ENCODE results near the gene ZNF652.

Gene ZNF652

DNA sequence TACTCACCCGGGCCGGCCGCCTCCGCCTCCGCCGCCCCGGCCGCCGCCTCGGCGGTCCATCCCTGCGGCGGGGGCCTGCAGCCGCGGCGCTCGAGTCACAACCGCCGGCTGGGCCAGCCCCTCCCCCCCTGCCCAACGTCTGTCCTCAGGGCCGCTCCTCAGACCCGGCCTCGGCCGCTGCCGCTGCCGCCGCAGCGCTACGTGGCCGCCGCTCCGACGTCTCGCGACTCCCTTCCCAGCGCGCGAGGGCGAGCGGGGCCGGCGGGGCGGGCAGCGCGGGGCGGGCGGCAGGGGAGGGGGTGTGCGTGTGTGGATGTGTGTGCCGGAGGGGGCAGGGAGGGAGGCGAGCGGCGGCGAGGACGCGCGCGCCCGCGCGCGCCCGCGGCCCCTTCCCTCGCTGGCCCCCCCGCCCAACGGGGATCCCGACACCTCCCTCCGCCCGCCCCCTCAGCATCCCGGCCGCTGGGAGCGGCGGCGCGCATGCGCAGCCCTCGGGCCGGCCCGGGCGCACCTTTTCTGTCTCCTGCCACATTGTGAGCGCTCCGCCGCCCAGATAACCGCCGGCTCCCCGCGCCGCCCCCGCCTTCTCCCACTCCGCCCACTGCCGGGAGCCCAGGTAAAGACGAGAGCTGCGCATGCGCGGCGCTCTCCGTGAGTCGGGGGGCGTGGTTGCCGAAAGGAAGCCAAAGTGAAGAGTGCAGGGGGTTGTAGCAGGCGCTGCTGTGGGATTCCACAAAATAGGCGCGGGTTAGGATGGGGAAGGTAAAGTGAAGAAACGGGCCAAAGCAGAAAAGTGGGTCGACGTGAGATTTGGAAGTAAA, at the start of gene ZNF652:
Gene ZNF652, minus strand, starts transcription at position 349 of the 821 bp plus-strand sequence. CDS start 44,525 bp downstream, outside the sequence.
- Histone ChIP-seq H3K9me3 (ENCODE audit: control insufficient read depth in 1 of 2, low read length in 2 of 2) (no peaks in the 10 kb centered on the region), H3K27me3 (ENCODE audit: control insufficient read depth in 1 of 2, insufficient read depth in 2 of 2, low read length in 2 of 2) (no peaks in the 10 kb centered on the region), H3K9ac (ENCODE audit: low read depth in 1 of 2, low read length in 2 of 2) (peak within 1 kb of the TSS; percentile 64 to 66), H3K4me1 (ENCODE audit: control insufficient read depth in 1 of 2, insufficient read depth in 2 of 2, low read length in 2 of 2) (peaks cover 33 to 47% of the 10 kb centered on the region in 2 donors), H3K27ac (ENCODE audit: low read depth, low read length) (peak within 1 kb of the TSS; percentile 79), H3K36me3 (ENCODE audit: control insufficient read depth in 1 of 2, insufficient read depth in 2 of 2, low read length in 2 of 2) (no peaks in the 10 kb centered on the region), H3K4me3 (ENCODE audit: low read depth in 1 of 2, low read length in 2 of 2) (peak within 1 kb of the TSS; percentile 68 to 89)

DNA sequence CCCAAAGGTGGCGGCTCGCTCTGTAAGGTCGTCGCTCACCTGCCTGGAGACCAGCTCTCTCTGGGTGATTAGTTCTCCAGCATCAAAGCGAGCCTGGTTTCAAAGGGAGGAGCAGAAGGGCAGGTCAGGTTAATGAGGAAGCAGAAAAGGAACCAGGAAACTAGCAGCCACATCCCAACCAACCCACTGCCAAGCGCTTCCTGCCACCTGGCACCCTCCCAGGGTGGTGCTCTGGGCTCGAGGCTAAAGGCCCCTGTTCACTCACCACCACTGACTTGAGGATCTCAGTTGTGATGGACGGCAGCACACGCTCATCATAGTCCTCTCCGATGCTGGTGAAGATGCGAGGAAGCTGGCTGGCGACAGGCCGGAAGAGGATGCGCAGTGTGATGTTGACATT, 47.0 kb upstream of the ZNF652 start:
- H3K9me3 ChIP-seq (ENCODE audit: control insufficient read depth in 1 of 2, low read length in 2 of 2), result no peaks in the 10 kb centered on the region

DNA sequence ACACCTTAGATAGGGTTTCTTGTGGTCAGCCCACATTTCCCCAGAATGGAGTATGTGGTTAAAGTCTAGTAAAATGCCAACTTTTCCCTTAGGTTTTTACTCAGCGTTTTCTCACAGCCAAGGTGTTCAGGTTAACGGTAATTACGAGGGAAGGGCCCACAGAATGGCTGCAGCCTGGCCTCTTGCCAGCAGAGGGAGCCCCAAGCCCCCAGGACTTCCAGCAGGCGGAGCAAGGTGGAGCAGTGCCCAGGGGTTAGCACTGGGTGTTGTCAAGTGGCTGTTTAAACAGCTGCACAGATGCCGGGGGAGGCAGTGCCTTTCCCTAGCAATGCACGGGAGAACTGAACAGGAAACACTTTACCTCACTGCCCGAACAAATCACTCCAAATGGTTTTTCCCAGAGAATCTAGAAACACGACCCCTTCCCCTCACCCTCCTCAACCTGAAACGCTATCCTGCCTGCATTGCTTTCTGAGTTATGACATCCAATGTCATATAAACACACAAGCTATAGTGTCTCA, 46.0 kb upstream of the ZNF652 start:
- Histone ChIP-seq H3K9me3 (ENCODE audit: control insufficient read depth in 1 of 2, low read length in 2 of 2) (no peaks in the 10 kb centered on the region), H3K9ac (ENCODE audit: low read depth in 1 of 2, low read length in 2 of 2) (no peak overlapping the region), H3K27ac (ENCODE audit: low read depth, low read length) (no peak overlapping the region), H3K36me3 (ENCODE audit: control insufficient read depth in 1 of 2, insufficient read depth in 2 of 2, low read length in 2 of 2) (peaks cover 40 to 86% of the 10 kb centered on the region in 2 donors), H3K27me3 (ENCODE audit: control insufficient read depth in 1 of 2, insufficient read depth in 2 of 2, low read length in 2 of 2) (no peaks in the 10 kb centered on the region), H3K4me1 (ENCODE audit: control insufficient read depth in 1 of 2, insufficient read depth in 2 of 2, low read length in 2 of 2) (peaks cover 15 to 16% of the 10 kb centered on the region in 2 donors), H3K4me3 (ENCODE audit: low read depth in 1 of 2, low read length in 2 of 2) (no peak overlapping the region)

More for the DNA sequence above, 47.0 kb upstream of the ZNF652 start:
- H3K27ac ChIP-seq (ENCODE audit: low read depth, low read length), result no peak overlapping the region
- H3K27me3 ChIP-seq (ENCODE audit: control insufficient read depth in 1 of 2, insufficient read depth in 2 of 2, low read length in 2 of 2), result no peaks in the 10 kb centered on the region
- H3K36me3 ChIP-seq (ENCODE audit: control insufficient read depth in 1 of 2, insufficient read depth in 2 of 2, low read length in 2 of 2), result peaks cover 39 to 78% of the 10 kb centered on the region in 2 donors
- peaks cover 23 to 24% of the 10 kb centered on the region in 2 donors for H3K4me1 ChIP-seq (ENCODE audit: control insufficient read depth in 1 of 2, insufficient read depth in 2 of 2, low read length in 2 of 2)
- H3K4me3 ChIP-seq (ENCODE audit: low read depth in 1 of 2, low read length in 2 of 2), result no peak overlapping the region
- no peak overlapping the region for H3K9ac ChIP-seq (ENCODE audit: low read depth in 1 of 2, low read length in 2 of 2)

DNA sequence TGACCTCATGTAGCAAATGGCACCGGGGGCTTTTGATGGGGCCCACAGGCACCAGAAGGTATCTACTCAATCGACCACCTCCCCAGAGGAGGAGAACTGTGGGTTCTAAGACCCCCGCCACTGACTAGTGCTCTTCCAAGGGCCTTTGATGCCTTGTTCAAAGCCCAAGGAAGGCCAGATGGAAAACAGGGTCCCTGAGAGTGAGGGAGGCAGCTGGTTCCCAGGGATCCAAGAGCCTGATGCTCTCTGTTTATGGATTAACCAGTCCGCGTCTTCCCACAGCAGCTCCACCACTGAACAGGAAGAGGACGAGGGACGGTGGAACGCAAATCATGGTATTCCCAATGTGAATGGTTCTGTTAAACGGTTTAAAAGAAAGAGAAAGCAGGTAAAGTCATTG, 45.0 kb upstream of the ZNF652 start:
- Histone ChIP-seq H3K4me1 (ENCODE audit: control insufficient read depth in 1 of 2, insufficient read depth in 2 of 2, low read length in 2 of 2) (peaks cover 15 to 16% of the 10 kb centered on the region in 2 donors), H3K36me3 (ENCODE audit: control insufficient read depth in 1 of 2, insufficient read depth in 2 of 2, low read length in 2 of 2) (peaks cover 32 to 84% of the 10 kb centered on the region in 2 donors), H3K4me3 (ENCODE audit: low read depth in 1 of 2, low read length in 2 of 2) (no peak overlapping the region), H3K27ac (ENCODE audit: low read depth, low read length) (no peak overlapping the region), H3K9ac (ENCODE audit: low read depth in 1 of 2, low read length in 2 of 2) (no peak overlapping the region), H3K9me3 (ENCODE audit: control insufficient read depth in 1 of 2, low read length in 2 of 2) (no peaks in the 10 kb centered on the region), H3K27me3 (ENCODE audit: control insufficient read depth in 1 of 2, insufficient read depth in 2 of 2, low read length in 2 of 2) (no peaks in the 10 kb centered on the region)

DNA sequence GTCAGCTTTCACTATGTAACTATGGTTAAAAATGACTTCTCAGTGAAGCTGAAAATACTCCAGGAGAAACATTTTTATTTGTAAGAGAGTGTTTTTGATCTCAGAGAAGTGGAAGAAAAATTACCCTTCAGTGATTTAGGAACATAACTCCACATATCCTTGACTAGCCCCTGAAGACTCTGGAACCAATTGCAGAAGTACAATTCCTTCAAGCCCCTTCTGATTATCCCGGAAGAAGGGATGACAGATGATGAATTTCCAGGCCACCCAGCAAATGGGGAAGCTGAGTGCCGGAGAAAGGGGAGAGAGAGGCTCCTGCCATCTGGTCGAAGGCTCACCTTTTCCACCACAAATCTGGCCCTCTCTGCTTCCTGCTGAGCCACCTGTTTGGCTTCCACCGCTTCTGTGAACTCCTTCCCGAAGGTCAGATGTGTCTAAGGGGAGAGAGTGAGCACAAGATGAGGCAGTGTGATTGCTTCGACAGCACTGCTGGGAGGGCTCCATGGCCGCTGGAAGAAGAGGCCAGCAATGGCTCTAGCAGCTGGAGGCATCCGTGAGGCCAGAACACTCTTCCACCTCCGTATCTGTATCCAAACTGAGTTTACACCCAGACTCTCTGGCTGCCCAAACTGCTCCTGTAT, 44.5 kb upstream of the ZNF652 start:
- H3K4me1 ChIP-seq (ENCODE audit: control insufficient read depth in 1 of 2, insufficient read depth in 2 of 2, low read length in 2 of 2), result peaks cover 15 to 16% of the 10 kb centered on the region in 2 donors
- no peaks in the 10 kb centered on the region for H3K27me3 ChIP-seq (ENCODE audit: control insufficient read depth in 1 of 2, insufficient read depth in 2 of 2, low read length in 2 of 2)
- H3K9ac ChIP-seq (ENCODE audit: low read depth in 1 of 2, low read length in 2 of 2), result no peak overlapping the region
- peaks cover 29 to 79% of the 10 kb centered on the region in 2 donors for H3K36me3 ChIP-seq (ENCODE audit: control insufficient read depth in 1 of 2, insufficient read depth in 2 of 2, low read length in 2 of 2)
- no peak overlapping the region for H3K4me3 ChIP-seq (ENCODE audit: low read depth in 1 of 2, low read length in 2 of 2)
- H3K27ac ChIP-seq (ENCODE audit: low read depth, low read length), result no peak overlapping the region
- H3K9me3 ChIP-seq (ENCODE audit: control insufficient read depth in 1 of 2, low read length in 2 of 2), result no peaks in the 10 kb centered on the region

DNA sequence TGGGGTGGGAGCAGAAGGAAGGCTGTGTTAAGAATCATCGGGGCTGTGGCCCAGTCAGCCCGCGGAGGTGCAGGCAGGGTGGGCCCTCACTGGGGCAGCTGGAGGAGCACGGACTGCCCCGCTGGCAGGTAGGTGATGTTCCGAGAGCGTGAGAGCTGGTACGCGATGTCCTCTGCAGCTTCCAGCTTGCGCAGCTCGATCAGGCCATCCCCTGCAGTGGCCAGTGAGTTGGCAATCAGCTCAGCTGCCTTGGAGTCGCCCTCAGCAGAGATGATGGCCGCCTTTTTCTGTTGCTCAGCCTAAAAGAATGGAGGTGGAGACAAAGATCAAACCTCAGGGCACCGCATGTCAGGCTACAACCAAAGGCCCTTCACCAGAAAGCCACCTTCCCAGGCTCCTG, 42.9 kb upstream of the ZNF652 start:
- Histone ChIP-seq H3K27ac (ENCODE audit: low read depth, low read length) (no peak overlapping the region), H3K36me3 (ENCODE audit: control insufficient read depth in 1 of 2, insufficient read depth in 2 of 2, low read length in 2 of 2) (peaks cover 26 to 65% of the 10 kb centered on the region in 2 donors), H3K9me3 (ENCODE audit: control insufficient read depth in 1 of 2, low read length in 2 of 2) (no peaks in the 10 kb centered on the region)

DNA sequence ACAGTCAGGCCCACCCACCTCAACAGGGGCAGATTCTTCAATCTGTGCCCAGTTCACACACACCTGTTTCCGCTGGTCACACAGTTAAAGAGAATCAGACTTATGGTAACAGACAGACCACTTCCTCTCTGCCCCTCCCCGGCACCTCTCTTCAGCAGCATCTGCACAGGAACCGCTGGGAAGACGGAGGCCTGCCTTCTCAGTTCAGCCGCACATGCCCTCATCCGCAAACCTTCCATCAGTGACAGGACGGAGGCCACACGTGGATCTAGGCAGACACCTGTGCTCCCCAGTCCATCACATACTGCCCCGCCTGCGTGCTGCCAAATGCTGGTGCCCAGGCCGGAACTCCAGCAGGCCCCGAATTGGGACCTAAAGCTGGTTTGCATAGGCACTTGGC, 42.3 kb upstream of the ZNF652 start:
- Histone ChIP-seq H3K9me3 (ENCODE audit: control insufficient read depth in 1 of 2, low read length in 2 of 2) (no peaks in the 10 kb centered on the region), H3K9ac (ENCODE audit: low read depth in 1 of 2, low read length in 2 of 2) (no peak overlapping the region), H3K36me3 (ENCODE audit: control insufficient read depth in 1 of 2, insufficient read depth in 2 of 2, low read length in 2 of 2) (peaks cover 26 to 61% of the 10 kb centered on the region in 2 donors), H3K4me3 (ENCODE audit: low read depth in 1 of 2, low read length in 2 of 2) (no peak overlapping the region), H3K27me3 (ENCODE audit: control insufficient read depth in 1 of 2, insufficient read depth in 2 of 2, low read length in 2 of 2) (no peaks in the 10 kb centered on the region), H3K27ac (ENCODE audit: low read depth, low read length) (no peak overlapping the region), H3K4me1 (ENCODE audit: control insufficient read depth in 1 of 2, insufficient read depth in 2 of 2, low read length in 2 of 2) (peaks cover 12 to 15% of the 10 kb centered on the region in 2 donors)

More for the DNA sequence above, 42.9 kb upstream of the ZNF652 start:
- Histone ChIP-seq H3K27me3 (ENCODE audit: control insufficient read depth in 1 of 2, insufficient read depth in 2 of 2, low read length in 2 of 2) (no peaks in the 10 kb centered on the region), H3K9ac (ENCODE audit: low read depth in 1 of 2, low read length in 2 of 2) (no peak overlapping the region), H3K4me3 (ENCODE audit: low read depth in 1 of 2, low read length in 2 of 2) (no peak overlapping the region), H3K4me1 (ENCODE audit: control insufficient read depth in 1 of 2, insufficient read depth in 2 of 2, low read length in 2 of 2) (peaks cover 12 to 15% of the 10 kb centered on the region in 2 donors)

DNA sequence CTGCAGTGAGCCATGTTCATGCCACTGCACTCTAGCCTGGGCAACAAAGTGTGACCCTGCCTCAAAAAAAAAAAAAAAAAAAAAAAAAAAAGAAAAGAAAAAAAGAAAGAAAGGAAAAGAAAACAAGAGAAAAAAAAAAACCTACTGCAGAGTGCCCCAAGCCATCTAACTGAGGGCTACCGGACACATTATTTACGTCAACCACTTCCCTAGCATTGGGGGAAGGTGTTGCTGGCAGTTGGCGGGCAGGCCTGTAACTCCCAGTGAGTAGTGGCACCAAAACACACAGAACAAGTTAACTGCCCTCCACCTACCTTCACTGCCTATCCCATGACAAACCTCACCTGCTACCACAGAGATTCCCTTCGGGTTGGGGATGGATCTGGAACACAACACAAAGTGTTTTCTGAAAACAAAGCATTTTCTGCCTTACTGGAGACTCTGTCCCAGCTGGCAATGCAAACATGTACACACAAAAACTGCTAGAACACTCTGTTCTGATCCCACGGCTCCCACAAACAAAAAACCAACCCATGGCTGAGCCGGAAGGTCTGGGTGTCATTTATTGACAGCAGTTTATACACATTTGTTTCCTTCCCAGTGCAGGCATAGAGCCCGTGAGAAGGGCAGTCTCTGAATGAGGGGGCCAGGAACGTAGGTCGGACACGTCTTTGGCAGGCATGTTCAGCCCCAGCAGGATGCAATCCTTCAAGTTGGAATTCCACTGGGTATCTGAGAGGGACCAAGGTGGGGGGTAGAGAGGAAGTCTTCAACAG, 41.7 kb upstream of the ZNF652 start:
- Histone ChIP-seq H3K36me3 (ENCODE audit: control insufficient read depth in 1 of 2, insufficient read depth in 2 of 2, low read length in 2 of 2) (peaks cover 26 to 54% of the 10 kb centered on the region in 2 donors), H3K9ac (ENCODE audit: low read depth in 1 of 2, low read length in 2 of 2) (no peak overlapping the region), H3K27ac (ENCODE audit: low read depth, low read length) (no peak overlapping the region), H3K4me3 (ENCODE audit: low read depth in 1 of 2, low read length in 2 of 2) (no peak overlapping the region), H3K4me1 (ENCODE audit: control insufficient read depth in 1 of 2, insufficient read depth in 2 of 2, low read length in 2 of 2) (peaks cover 9 to 10% of the 10 kb centered on the region in 2 donors), H3K27me3 (ENCODE audit: control insufficient read depth in 1 of 2, insufficient read depth in 2 of 2, low read length in 2 of 2) (no peaks in the 10 kb centered on the region), H3K9me3 (ENCODE audit: control insufficient read depth in 1 of 2, low read length in 2 of 2) (no peaks in the 10 kb centered on the region)

DNA sequence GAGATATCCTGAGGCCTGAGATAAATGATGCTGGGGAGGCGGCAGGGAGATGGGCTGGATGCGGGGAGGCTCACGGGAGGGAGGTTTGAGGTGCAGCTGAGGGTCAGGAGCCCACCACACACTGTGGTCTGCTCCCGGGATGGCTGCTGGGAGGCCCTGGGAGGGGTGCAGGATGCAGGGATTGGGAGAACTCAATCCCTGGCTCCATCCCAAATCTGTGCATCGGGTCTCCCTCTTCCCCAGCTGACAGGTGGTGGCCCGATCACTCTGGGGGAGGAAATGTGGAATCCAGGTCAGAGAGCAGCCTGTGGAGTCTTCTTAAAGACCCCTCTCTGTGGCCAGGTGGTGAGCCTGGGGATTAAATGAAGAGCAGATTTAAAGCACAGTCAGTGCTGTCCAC, 40.7 kb upstream of the ZNF652 start:
- Histone ChIP-seq H3K4me1 (ENCODE audit: control insufficient read depth in 1 of 2, insufficient read depth in 2 of 2, low read length in 2 of 2) (no peaks in the 10 kb centered on the region), H3K9ac (ENCODE audit: low read depth in 1 of 2, low read length in 2 of 2) (no peak overlapping the region), H3K4me3 (ENCODE audit: low read depth in 1 of 2, low read length in 2 of 2) (no peak overlapping the region), H3K9me3 (ENCODE audit: control insufficient read depth in 1 of 2, low read length in 2 of 2) (no peaks in the 10 kb centered on the region), H3K27me3 (ENCODE audit: control insufficient read depth in 1 of 2, insufficient read depth in 2 of 2, low read length in 2 of 2) (no peaks in the 10 kb centered on the region), H3K27ac (ENCODE audit: low read depth, low read length) (no peak overlapping the region), H3K36me3 (ENCODE audit: control insufficient read depth in 1 of 2, insufficient read depth in 2 of 2, low read length in 2 of 2) (peaks cover 26 to 49% of the 10 kb centered on the region in 2 donors)
